ENCODE results near the gene RAB37.

GRCh38 chr17:74744714-74745547 lies 7.9 kb downstream of the RAB37 start:
- TF ChIP-seq CTCF (IDR thresholded peaks at IDR 0.05; ENCODE audit: low read length) (peak; percentile 98), EZH2 (IDR thresholded peaks at IDR 0.05; ENCODE audit: borderline replicate concordance, low read length) (no peak)
